HepG2 (cell line): Measurements from ENCODE around the gene LIMCH1. TPM values are rescaled to one million over a fixed set of nuclear protein-coding genes. Genes with fewer than 3 reads are reported as not detected.

ENCODE experiments used
- ATAC-seq: fragments of 200-7000 bp; cut with Tn5 transposase; 3 replicates; pipeline ENCODE4 v1.9.1; 2020; ENCODE audit warnings: mild to moderate bottlenecking, moderate library complexity
- BruUV-seq: library from RNA; stranded (reverse); fragments of 400-500 nt; replicated peaks from 2 replicates; lab custom pipeline; 2021; lab: Mats Ljungman, UMichigan
- CTCF ChIA-PET: fragments of 300-600 bp; formaldehyde crosslinking; extraction: SDS; loops from one replicate; lab custom pipeline; 2021; ENCODE audit warnings: low total read pairs, inconsistent platforms, low intra/inter-chr PET ratio; lab: Yijun Ruan, JAX
- POLR2A ChIA-PET: fragments of 350-600 bp; sonication (Branson Sonifier 250); formaldehyde crosslinking; loops from one replicate; lab custom pipeline; 2020; ENCODE audit warnings: antibody characterized with exemption, inconsistent platforms; lab: Yijun Ruan, JAX
- DNase-seq: peaks from one replicate; pipeline ENCODE4 v3.0.0-alpha.2; 2015; ENCODE audit warnings: low spot score
- FAIRE-seq: peaks from 3 replicates; lab custom pipeline; 2011; peaks lifted over from hg19 to GRCh38; lab: Jason Lieb, UNC
- H2AFZ ChIP-seq: one replicate; pipeline ENCODE4 v1.6.1; 2011; ENCODE audit warnings: low read length, inconsistent platforms
- H3K27ac ChIP-seq: fragments of 300-600 bp; 3 replicates; pipeline ENCODE4 v1.8.0; 2011; ENCODE audit warnings: mixed run types, mild to moderate bottlenecking, mixed read lengths, low read length, inconsistent platforms; ENCODE audit not compliant: insufficient read depth; ENCODE audit errors: extremely low read length
- H3K27me3 ChIP-seq, 2 experiments: fragments of 200-600 bp in 1 of 2; 2 replicates in 1 of 2; 3 replicates in 1 of 2; pipeline versions ENCODE4 v1.6.0 to v1.8.0; 2011; ENCODE audit warnings: low read length in 2 of 2, mild to moderate bottlenecking in 2 of 2, moderate library complexity in 2 of 2, inconsistent platforms in 1 of 2; ENCODE audit not compliant: insufficient read depth in 2 of 2, control insufficient read depth in 1 of 2
- H3K36me3 ChIP-seq, 2 experiments: fragments of 200-600 bp in 1 of 2; replicated peaks in 1 of 2; 2 replicates in 1 of 2; 3 replicates in 1 of 2; pipeline versions ENCODE4 v1.5.1 to v1.8.0; 2011; ENCODE audit warnings: low read length in 2 of 2, inconsistent platforms in 1 of 2; ENCODE audit not compliant: insufficient read depth in 2 of 2, control insufficient read depth in 1 of 2
- H3K4me1 ChIP-seq: 2 replicates; pipeline ENCODE4 v1.5.1; 2012; ENCODE audit warnings: low read length, inconsistent platforms; ENCODE audit not compliant: insufficient read depth
- H3K4me2 ChIP-seq: 2 replicates; pipeline ENCODE4 v1.6.0; 2011; ENCODE audit warnings: low read depth, low read length, inconsistent platforms
- H3K4me3 ChIP-seq, 3 experiments: fragments of 200-600 bp in 1 of 3; sonication (generic), shearing (Covaris generic) in 1 of 3; replicated peaks in 1 of 3; 2 replicates each; pipeline ENCODE4 v1.5.1; 2011 to 2016; ENCODE audit warnings: low read length in 3 of 3, inconsistent platforms in 2 of 3, low read depth in 2 of 3, mild to moderate bottlenecking in 2 of 3, control low read depth in 1 of 3, mixed read lengths in 1 of 3; ENCODE audit not compliant: insufficient read depth in 1 of 3
- H3K79me2 ChIP-seq: one replicate; pipeline ENCODE4 v1.6.1; 2011; ENCODE audit warnings: low read length, inconsistent platforms; ENCODE audit not compliant: insufficient read depth
- H3K9ac ChIP-seq: 2 replicates; pipeline ENCODE4 v1.6.0; 2011; ENCODE audit warnings: mild to moderate bottlenecking, low read depth, low read length, inconsistent platforms; ENCODE audit not compliant: insufficient read depth
- H3K9me3 ChIP-seq: 2 replicates; pipeline ENCODE4 v1.5.1; 2012; ENCODE audit warnings: mild to moderate bottlenecking, low read length
- H4K20me1 ChIP-seq: 2 replicates; pipeline ENCODE4 v1.6.0; 2011; ENCODE audit warnings: inconsistent platforms, mild to moderate bottlenecking, low read length, moderate library complexity; ENCODE audit not compliant: insufficient read depth
- CBX2 ChIP-seq, 2 experiments: fragments of 200-600 bp in 1 of 2; sonication (generic); formaldehyde crosslinking in 1 of 2; IDR thresholded peaks; 2 replicates each; pipeline versions ENCODE4 v1.7.0 to v1.8.1; 2018 to 2022; ENCODE audit warnings: low read depth in 2 of 2, low read length in 1 of 2, mild to moderate bottlenecking in 1 of 2, missing genetic modification reagents in 1 of 2
- GTF2F1 ChIP-seq: fragments of 150-350 bp; IDR thresholded peaks from 2 replicates; pipeline ENCODE4 v1.6.1; 2014; ENCODE audit warnings: low read length
- IRF9 ChIP-seq: sonication (generic); formaldehyde crosslinking; IDR thresholded peaks from 2 replicates; pipeline ENCODE4 v1.8.0; 2022; ENCODE audit warnings: missing genetic modification reagents, mild to moderate bottlenecking, borderline replicate concordance
- MTF2 ChIP-seq: sonication (generic); formaldehyde crosslinking; IDR thresholded peaks from 2 replicates; pipeline ENCODE4 v1.5.0; 2020; ENCODE audit warnings: missing genetic modification reagents, borderline replicate concordance
- SMAD9 ChIP-seq: sonication (generic); formaldehyde crosslinking; IDR thresholded peaks from 2 replicates; pipeline ENCODE4 v1.5.1; 2020; ENCODE audit warnings: mild to moderate bottlenecking, missing genetic modification reagents
- ZBTB21 ChIP-seq: sonication (generic); formaldehyde crosslinking; IDR thresholded peaks from 2 replicates; pipeline ENCODE4 v1.4.0; 2020; ENCODE audit warnings: missing genetic modification reagents
- ZNF230 ChIP-seq: sonication (generic); formaldehyde crosslinking; IDR thresholded peaks from 2 replicates; pipeline ENCODE4 v1.4.0; 2020; ENCODE audit warnings: mild to moderate bottlenecking, missing genetic modification reagents
- ZNF510 ChIP-seq: sonication (generic); formaldehyde crosslinking; IDR thresholded peaks from 2 replicates; pipeline ENCODE4 v1.4.0; 2020; ENCODE audit warnings: low read depth, mild to moderate bottlenecking, missing genetic modification reagents
- ZNF672 ChIP-seq: sonication (generic); formaldehyde crosslinking; IDR thresholded peaks from 2 replicates; pipeline ENCODE4 v1.8.1; 2022; ENCODE audit warnings: missing genetic modification reagents
- WGBS: methylation state at CpG from one replicate; pipeline ENCODE4 v1.1.6; 2017; ENCODE audit warnings: low lambda C conversion rate; 5-methylcytosine and 5-hydroxymethylcytosine counted together
- in situ Hi-C: cut with HindIII; loops from 2 replicates; pipeline ENCODE4 v1.10.0; 2017; ENCODE audit warnings: low pct_unique_long_range_greater_than_20kb; ENCODE audit not compliant: extremely low pct_ligation_motif_present
- intact Hi-C: fragments of 100-400 bp; cut with micrococcal nuclease; formaldehyde crosslinking; loops from one replicate; pipeline ENCODE4 v1.10.0; 2022; ENCODE audit not compliant: unreplicated experiment
- polyA plus RNA-seq, 8 experiments: library from polyadenylated mRNA; depleted of rRNA in 3 of 8; stranded (reverse) in 7 of 8; unstranded in 1 of 8; fragments of >200 nt; fragmentation: Illumina TruSeq in 4 of 8; extraction: Trizol in 4 of 8; gene quantifications; 2 replicates each; pipeline versions ENCODE4 v1.2.1 to v1.2.3, GENCODE V29; 2011 to 2016; ENCODE audit warnings: low read depth in 4 of 8, missing spikeins in 1 of 8, mixed read lengths in 1 of 8; ENCODE audit not compliant: insufficient read depth in 1 of 8
- total RNA-seq, 5 experiments: library from RNA; depleted of rRNA; stranded (reverse); fragments of >200 nt; fragmentation: Illumina TruSeq; extraction: Trizol; gene quantifications; 2 replicates each; pipeline ENCODE4 v1.2.3, GENCODE V29; 2016; ENCODE audit warnings: low read depth in 1 of 5

The LIMCH1 gene
- total and polyA plus RNA-seq, 2 of the 13 experiments (the other 11 are each of a cell fraction or from before 2014, with no cell fraction given): 0.04 TPM; not detected in 1

- WGBS: 9% methylated on average over 6 of the region's 6 CpGs
- Histone ChIP-seq H3K27me3 (peaks cover 0 to 4% of the 10 kb centered on the region in 2 experiments; a peak in 1 of 5 replicates), H3K9ac (no peak overlapping the region), H3K4me1 (no peaks in the 10 kb centered on the region), H3K9me3 (no peaks in the 10 kb centered on the region), H3K27ac (no peak overlapping the region), H3K4me2 (no peak overlapping the region), H3K79me2 (no peaks in the 10 kb centered on the region), H4K20me1 (no peaks in the 10 kb centered on the region), H3K4me3 (no peak overlapping the region), H3K36me3 (no peaks in the 10 kb centered on the region), H2AFZ (no peak overlapping the region)
- DNase-seq: no peak
- TF ChIP-seq GTF2F1: no peak
- no peak for TF ChIP-seq MTF2 (CRISPR knock-in tag)
- no peak for TF ChIP-seq IRF9 (CRISPR knock-in tag)
- TF ChIP-seq SMAD9 (CRISPR knock-in tag): no peak
- TF ChIP-seq ZBTB21 (CRISPR knock-in tag): no peak
- TF ChIP-seq ZNF672 (CRISPR knock-in tag): no peak
- no peak for TF ChIP-seq ZNF510 (CRISPR knock-in tag)
- BruUV-seq: no TSS peak
- intact Hi-C loops (no loop called here), in situ Hi-C loops (no loop called here)
- FAIRE-seq: no peak
- ATAC-seq: no peak
- CTCF ChIA-PET: no interaction called here
- POLR2A ChIA-PET: no interaction called here
These were observed 62.4 kb downstream of the LIMCH1 start for GRCh38 chr4:41600243-41600912.

GRCh38 chr4:41601025-41601424, 63.1 kb downstream of the LIMCH1 start:
- CTCF ChIA-PET: no interaction called here
- no peak overlapping the region for H3K4me3 ChIP-seq
- POLR2A ChIA-PET: no interaction called here
- no peaks in the 10 kb centered on the region for H4K20me1 ChIP-seq
- no peaks in the 10 kb centered on the region for H3K36me3 ChIP-seq
- intact Hi-C loops (no loop called here), in situ Hi-C loops (no loop called here)
- H3K27me3 ChIP-seq: peaks cover 0 to 8% of the 10 kb centered on the region in 2 experiments; a peak in 1 of 5 replicates
- TF ChIP-seq ZNF230 (CRISPR knock-in tag) (no peak), CBX2 (IDR thresholded peaks at IDR 0.05; ENCODE audit: low read depth, low read length) (no peak), CBX2 (CRISPR knock-in tag; IDR thresholded peaks at IDR 0.05; ENCODE audit: low read depth) (no peak)
- no peaks in the 10 kb centered on the region for H3K9me3 ChIP-seq
- no peak overlapping the region for H2AFZ ChIP-seq
- H3K27ac ChIP-seq: no peak overlapping the region
- ATAC-seq (no peak), DNase-seq (no peak), FAIRE-seq (no peak)
- no peaks in the 10 kb centered on the region for H3K4me1 ChIP-seq
- no peak overlapping the region for H3K4me2 ChIP-seq
- WGBS: 7% methylated on average over 1 of the region's 1 CpG
- H3K79me2 ChIP-seq: no peaks in the 10 kb centered on the region
- BruUV-seq: no TSS peak
- H3K9ac ChIP-seq: no peak overlapping the region
